NCI-H2196 treated with DMSO at 0.1 percent for 48 hours (cell line): Measurements from ENCODE around the gene HS1BP3.

Experiments
- DNase-seq: peaks from one replicate; lab custom pipeline; 2025; ENCODE audit not compliant: unreplicated experiment; lab: John Stamatoyannopoulos, UW

The HS1BP3 gene

GRCh38 chr2:20647211-20647610 lies 3.7 kb downstream of the HS1BP3 start:
- DNase-seq, result no peak

GRCh38 chr2:20646446-20646845 lies 4.5 kb downstream of the HS1BP3 start:
- no peak for DNase-seq

GRCh38 chr2:20645761-20646160 lies 5.1 kb downstream of the HS1BP3 start:
- no peak for DNase-seq

GRCh38 chr2:20645301-20645701 lies 5.6 kb downstream of the HS1BP3 start:
- DNase-seq, result no peak

- DNase-seq, result no peak
Measured at GRCh38 chr2:20643826-20644225, 7.1 kb downstream of the HS1BP3 start.

- no peak for DNase-seq
Measured at GRCh38 chr2:20643060-20643459, 7.8 kb downstream of the HS1BP3 start.

- no peak for DNase-seq
Measured at GRCh38 chr2:20642055-20642971, 8.6 kb downstream of the HS1BP3 start.

- no peak for DNase-seq
Measured at GRCh38 chr2:20641123-20641985, 9.5 kb downstream of the HS1BP3 start.

- DNase-seq, result no peak
Measured at GRCh38 chr2:20640411-20641122, 10.3 kb downstream of the HS1BP3 start.

- DNase-seq, result no peak
Measured at GRCh38 chr2:20638646-20639430, 12.1 kb downstream of the HS1BP3 start.

- DNase-seq, result no peak
Measured at GRCh38 chr2:20638014-20638413, 12.9 kb downstream of the HS1BP3 start.

- no peak for DNase-seq
Measured at GRCh38 chr2:20637147-20637546, 13.8 kb downstream of the HS1BP3 start.

GRCh38 chr2:20635675-20636584 lies 15.0 kb downstream of the HS1BP3 start:
- DNase-seq, result peak; percentile 68

GRCh38 chr2:20635113-20635510 lies 15.8 kb downstream of the HS1BP3 start:
- no peak for DNase-seq

GRCh38 chr2:20634507-20635112 lies 16.3 kb downstream of the HS1BP3 start:
- no peak for DNase-seq

GRCh38 chr2:20633794-20634506 lies 16.9 kb downstream of the HS1BP3 start:
- DNase-seq, result peak; percentile 82

- no peak for DNase-seq
Measured at GRCh38 chr2:20633001-20633400, 17.9 kb downstream of the HS1BP3 start.

- DNase-seq, result no peak
Measured at GRCh38 chr2:20632446-20632990, 18.4 kb downstream of the HS1BP3 start.
